Retinal pigment epithelial cell (primary cell): ENCODE measurements around the gene INPP4B.

ENCODE experiments used
- DNase-seq: peaks from one replicate; pipeline ENCODE4 v3.0.0-alpha.2; 2010; ENCODE audit warnings: low read depth
- H3K4me3 ChIP-seq: 2 replicates; pipeline ENCODE4 v1.5.1; 2011; ENCODE audit warnings: mild to moderate bottlenecking, low read length, control low read depth, moderate library complexity
- CTCF ChIP-seq: conservative IDR thresholded peaks from 2 replicates; pipeline ENCODE4 v1.5.1; 2011; ENCODE audit warnings: low read depth, low read length, control low read depth, inconsistent platforms

Gene INPP4B

DNA sequence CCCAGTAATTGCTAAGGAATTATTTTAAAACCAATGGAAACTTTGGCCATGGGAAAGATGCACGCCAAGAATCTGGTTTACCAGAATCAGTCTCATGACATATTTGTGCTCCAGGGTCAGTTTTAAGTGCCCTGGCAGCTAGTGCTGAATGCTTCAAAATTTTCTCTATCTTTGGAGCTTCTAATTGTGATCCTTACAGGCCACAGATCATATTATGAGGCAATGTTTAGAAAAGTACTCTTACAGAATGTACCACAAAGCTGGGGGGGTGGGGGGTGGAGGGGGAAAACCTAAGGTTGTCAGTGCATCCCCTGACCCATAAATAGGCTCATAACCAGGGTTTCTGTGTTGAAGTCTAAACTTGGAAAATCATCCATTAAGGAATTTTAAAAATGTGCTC, 514.5 kb downstream of the INPP4B start:
- H3K4me3 ChIP-seq = no peak overlapping the region
- TF ChIP-seq CTCF = no peak
- DNase-seq = peak; percentile 85

DNA sequence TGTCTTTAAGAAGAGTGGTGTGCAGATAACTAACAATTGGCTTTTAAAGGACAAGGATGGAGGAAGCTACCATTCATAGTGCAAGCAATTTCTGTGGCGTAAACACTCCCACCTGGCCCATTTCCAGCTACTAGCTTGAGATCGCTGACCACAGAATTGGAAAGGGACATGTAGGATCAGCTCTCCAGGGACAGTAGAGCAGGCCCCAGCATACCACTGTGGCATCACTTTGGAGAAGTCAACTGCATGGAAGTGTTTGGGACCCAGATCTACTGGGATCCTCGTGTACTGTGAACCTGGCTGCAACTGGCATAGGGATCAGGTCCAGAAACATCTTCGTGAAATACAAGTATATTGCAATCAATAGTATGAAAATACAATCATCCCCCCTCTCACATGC, 515.0 kb downstream of the INPP4B start:
- no peak overlapping the region for H3K4me3 ChIP-seq
- TF ChIP-seq CTCF = no peak
- DNase-seq = no peak

DNA sequence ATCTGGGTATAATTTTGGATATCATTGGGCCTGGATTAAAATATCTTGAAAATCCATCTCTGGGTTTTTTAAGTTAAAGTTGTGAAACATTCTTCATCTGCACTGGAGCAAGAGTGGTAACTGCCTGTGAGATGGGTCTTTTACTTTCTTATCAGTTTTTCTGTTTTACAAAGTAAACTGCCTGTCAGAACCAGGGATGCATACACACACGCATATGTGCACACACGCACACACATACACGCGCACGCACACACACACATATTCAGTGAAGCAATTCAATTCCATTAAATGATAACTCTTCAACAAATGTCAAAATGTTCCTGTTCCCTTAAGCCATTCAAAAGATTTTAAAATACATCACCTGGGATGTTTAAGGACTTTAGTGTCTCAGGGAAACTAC, 515.8 kb downstream of the INPP4B start:
- no peak for DNase-seq
- no peak overlapping the region for H3K4me3 ChIP-seq
- no peak for TF ChIP-seq CTCF

DNA sequence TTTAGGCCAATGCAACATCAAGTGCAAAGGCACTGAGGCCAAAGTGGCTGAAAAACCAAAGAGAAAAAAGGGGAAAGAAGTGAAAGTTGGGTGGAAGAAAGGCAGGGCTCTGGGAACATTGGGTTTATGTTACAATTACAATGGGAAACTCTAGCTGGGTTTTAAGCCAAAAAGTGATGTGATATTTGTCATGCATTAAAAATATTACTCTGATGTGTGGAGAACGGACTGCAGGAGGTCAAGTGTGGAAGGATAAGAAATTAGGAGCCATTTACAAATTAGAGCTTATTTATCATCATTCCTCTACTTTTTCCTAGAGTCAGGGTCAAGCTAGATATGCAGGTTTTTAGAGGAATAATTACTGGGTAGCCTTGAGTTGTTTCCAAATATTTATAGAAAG, 516.8 kb downstream of the INPP4B start:
- H3K4me3 ChIP-seq = no peak overlapping the region
- no peak for TF ChIP-seq CTCF
- DNase-seq = no peak

GRCh38 chr4:142326181-142326580, 519.9 kb downstream of the INPP4B start:
- no peak for DNase-seq
- H3K4me3 ChIP-seq = no peak overlapping the region
- TF ChIP-seq CTCF = no peak

DNA sequence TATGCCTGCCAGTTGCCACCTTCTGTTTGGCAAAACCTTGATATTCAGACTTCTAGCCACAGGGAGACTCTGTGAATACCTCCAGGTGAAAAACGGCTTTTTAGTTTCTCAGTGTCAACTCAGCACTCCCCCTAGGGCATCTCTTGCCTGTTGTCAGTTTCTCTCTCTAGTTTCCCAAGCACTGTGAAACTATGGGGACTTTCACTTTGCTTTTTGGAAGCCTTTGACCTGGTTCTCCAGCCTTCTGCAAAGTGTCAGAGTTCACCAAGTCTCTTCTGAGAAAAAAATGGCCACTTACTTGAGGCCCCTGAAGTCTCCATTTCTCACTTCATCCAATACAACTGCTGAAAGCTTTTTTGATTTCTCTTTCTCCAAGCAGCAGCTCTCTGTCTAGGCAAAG, 521.5 kb downstream of the INPP4B start:
- no peak for DNase-seq
- no peak for TF ChIP-seq CTCF
- H3K4me3 ChIP-seq = no peak overlapping the region

GRCh38 chr4:142322996-142323395, 523.1 kb downstream of the INPP4B start:
- DNase-seq = no peak
- no peak for TF ChIP-seq CTCF
- H3K4me3 ChIP-seq = no peak overlapping the region
